Activated CD4-positive, CD25-positive, alpha-beta regulatory T cell (primary cell): ENCODE measurements around the gene GSC2.
A peak's percentile ranks its signal among the peaks of the same experiment; 100 is the strongest.
"Not testable (repeated sequence)": the region's sequence is repeated elsewhere in the genome, so short reads cannot be mapped to it uniquely, and the experiment has no call there.

ENCODE experiments used
- DNase-seq, 4 experiments: peaks; one replicate each; lab custom pipeline; 2025; lab: John Stamatoyannopoulos, UW

GSC2 gene

GRCh38 chr22:19178065-19178656 lies 28.1 kb upstream of the GSC2 start:
- DNase-seq: peak in 2 of 4 experiments; percentile 47 to 52

GRCh38 chr22:19177164-19178064 lies 27.3 kb upstream of the GSC2 start:
- no peak for DNase-seq

GRCh38 chr22:19176732-19177131 lies 26.6 kb upstream of the GSC2 start:
- DNase-seq: no peak

DNA sequence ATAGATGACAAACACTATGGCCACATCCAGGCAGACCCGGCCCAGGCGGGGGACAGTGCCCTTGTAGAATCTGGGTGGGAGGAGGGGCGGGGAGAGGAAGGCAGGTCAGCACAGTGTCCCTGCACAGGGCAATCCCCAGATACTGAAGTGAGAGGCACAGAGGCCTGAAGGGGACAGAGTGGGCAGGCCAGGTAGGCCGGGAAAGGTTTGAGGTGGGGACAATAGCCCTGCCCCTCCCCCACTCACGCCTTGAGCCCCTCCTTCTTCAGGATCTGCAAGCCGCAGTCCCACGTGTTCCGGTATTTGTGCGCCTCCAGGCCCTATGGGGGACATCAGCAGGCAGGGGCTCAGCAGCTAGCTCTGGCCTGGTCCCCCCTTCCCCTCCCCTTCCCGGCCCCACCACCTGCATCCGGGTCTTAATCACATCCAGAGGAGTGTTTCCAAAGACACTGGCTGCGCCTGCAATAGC lies 26.1 kb upstream of the GSC2 start:
- no peak for DNase-seq

- DNase-seq: no peak
Observed at GRCh38 chr22:19175602-19176174, 25.6 kb upstream of the GSC2 start.

DNA sequence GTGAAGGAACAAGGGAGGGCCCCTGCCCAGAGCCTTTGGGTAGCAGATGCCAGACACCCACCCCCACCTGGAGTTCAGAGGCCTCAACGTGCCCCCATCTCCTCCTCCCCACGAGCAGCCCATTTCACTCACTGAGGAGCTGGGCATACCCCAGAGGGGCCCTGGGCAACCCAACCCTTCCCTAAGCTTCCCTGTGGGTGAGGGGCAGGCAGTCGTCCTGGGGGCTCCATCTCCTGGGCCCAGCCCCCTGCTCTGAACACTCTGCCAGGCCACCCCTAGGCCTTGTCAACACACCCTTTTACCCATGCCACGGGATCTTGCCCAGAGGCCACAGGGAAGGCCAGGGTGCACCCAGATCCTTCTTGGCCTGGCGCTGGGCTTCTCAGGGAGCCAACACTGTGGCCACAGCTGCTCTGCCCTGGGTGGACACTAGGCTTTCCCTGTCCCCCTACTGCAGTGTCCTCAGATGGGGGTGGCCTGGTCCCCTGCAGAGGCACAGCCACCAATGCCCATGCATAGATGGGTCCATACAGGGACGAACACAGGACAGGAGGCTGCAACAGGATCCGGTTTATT lies 25.0 kb upstream of the GSC2 start:
- DNase-seq: no peak

DNA sequence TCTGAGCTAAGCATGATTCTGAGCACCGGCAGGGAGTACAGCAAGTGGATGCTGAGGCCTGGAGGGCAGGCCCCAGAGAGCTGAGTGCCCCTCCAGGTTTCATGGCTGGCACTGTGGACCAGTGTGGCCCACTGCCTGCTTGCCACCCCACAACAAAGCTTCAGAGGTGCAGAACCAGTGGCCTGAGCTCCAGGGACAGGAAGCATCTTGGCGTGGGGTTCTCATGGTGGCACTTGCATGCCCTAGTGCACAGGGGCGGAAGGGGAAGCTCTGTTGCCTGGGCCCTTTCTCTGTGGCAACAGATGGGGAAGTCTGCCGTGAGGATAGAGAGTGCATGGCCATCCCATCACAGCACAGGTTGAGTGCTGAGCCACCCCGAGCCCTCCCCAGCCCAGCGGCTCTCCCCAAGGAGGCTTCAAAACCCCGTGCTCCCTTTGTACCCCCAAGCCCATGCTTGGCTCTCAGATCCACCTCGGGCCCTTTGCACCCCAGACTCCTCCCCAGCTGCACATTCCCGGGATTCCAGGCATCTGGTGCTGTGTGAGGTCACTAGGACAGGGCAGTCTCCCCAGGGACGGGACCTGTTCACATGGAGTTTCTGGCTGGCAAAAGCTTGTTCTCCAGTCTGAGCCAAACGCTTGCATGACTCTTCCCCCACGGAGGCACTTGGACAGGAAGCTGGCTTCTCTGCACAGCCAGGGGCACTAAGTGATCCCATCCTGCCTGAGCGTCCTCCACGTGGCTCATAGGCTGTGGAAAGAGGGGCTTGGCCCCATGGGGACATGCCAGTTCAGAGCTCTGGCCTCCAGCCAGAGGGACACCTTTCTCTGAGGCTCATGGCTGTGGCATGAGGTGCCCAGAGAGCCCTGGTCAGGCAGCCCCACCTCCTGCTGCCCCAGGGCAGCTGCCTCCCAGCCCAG lies 24.3 kb upstream of the GSC2 start:
- DNase-seq: no peak

- no peak for DNase-seq
Observed at GRCh38 chr22:19173047-19174035, 23.2 kb upstream of the GSC2 start.

GRCh38 chr22:19172213-19173046 lies 22.3 kb upstream of the GSC2 start:
- no peak for DNase-seq

DNA sequence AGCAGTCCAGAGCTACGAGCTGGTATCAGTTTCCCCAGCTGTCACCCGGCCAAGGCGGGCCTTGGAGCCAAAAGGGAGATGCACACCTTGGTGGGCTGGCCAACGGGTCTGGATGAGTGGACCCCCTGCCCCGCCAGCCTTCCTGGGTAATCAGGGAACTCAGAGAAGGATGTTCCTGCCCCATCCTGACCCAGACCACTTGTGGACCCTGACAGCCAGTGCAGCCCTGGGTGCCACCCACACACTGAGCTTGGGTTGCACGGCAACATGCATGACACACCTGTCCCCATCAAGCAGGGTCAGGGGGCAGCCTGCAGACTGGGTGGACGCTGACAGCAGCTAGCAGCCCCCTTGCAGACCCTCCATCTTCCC lies 19.8 kb upstream of the GSC2 start:
- DNase-seq: no peak

DNA sequence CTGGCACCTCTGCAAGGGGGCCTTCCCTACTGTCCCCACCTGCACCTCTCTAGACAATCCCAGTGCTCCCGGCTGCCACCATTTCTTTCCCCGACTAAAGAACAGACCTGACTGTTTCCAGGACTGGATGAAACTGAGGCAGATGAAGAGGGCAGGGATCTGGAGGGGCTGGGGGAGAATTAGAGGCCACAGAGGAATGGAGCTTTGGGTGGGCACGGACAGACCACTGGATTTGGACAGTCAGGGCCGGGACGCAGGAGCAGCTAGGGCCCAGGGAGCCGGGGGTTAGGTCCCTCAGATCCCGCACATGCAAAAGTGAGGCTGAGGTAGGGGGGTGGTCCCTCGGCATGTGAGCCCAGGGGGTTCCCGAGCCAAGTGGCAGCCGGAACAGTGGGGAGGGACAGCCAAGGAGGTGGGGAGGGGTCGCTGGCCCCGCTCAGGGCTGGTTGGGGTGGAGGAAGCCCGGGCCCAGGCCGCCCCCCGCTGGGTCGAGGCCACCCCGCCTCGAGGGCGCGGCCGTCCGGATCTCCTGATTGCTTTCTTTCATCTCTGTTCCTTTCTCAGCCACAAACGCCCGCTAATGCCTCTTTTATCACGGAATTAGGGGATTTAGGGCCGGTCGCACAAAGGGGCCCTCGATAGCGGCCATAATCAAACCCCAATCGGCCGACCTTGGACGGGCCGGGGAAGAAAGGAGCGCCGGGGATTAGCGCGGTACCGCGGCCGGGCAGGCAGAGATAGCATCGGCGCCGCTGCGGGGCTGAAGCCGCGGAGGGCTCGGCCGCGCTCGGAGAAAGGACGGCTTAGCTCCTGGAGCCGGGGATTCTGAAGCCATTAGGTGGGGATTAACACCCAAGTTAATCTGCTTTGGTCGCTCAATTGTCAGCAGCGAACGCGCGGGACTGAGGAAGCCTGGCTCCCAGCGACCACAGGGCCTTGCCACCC lies 19.2 kb upstream of the GSC2 start:
- DNase-seq: no peak

DNA sequence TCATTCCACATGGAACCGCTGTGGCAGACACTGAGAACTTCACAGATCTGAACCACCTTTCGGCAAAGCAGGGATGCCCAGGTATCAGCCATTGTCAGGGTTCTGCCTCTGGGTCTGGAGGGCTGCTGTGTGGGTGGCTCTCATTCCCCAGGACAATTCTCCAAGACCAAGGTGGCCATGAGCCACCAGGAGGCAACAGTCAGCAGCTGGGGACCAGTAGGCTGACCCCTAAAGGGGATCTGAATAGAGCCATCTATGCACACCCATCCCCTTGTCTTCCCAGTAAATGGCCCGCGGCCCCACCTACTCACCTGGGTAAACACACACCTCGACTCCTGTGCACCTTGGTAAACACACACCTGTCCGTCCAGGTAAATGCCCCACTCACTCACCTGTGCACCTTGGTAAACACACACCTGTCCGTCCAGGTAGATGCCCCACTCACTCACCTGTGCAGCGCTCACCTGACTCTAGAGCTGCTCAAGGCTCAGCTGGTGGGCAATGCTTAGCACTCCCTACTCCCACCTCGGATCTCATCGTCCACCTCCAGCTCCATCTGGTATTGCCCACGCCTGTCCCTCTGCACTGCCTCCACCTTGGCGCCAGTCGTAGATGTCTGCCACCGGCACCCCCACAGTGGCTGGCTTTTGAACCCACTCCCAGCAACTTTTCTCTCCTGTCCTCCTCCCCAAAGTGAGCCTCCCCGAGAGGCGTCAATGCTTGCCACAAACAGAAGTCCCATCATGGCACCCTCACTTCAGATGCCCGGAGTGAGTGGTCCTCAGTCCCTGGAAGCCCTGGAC lies 18.2 kb upstream of the GSC2 start:
- no peak for DNase-seq

DNA sequence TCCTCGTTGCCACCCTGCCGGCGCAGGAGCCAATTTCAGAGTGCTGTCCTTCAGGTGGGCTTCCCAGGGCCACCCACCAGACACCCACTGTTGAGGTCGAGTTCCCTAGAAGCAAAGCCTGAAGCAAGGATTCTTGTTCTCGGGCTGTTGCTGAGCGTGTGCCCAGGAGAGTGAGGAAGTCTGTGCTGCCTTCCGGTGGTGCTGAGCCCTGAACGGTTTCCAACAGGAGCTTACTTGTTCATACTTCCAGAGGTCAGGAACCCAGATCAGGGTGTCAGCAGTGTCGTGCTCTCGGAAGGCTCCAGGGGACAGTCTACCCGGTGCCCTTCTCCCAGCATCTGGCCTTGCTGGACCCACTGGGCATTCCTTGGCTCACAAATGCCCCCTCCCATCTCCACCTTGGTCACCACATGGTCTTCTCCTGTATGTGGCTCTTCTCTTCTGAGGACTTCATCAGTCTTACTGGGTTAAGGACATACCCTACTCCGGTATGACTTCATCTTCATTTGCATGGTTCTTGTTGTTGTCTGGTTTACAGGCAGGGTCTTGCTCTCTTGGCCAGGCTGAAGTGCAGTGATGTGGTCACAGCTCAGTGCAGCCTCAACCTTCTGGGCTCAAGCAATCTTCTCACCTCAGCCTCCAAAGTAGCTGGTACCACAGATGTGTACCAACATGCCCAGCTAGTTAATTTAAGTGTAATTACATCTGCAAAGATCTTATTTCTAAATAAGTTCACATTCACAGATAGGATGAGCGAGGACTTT lies 17.2 kb upstream of the GSC2 start:
- no peak for DNase-seq

- no peak for DNase-seq
Observed at GRCh38 chr22:19166421-19166820, 16.3 kb upstream of the GSC2 start.

- DNase-seq: no peak
Observed at GRCh38 chr22:19164425-19164824, 14.3 kb upstream of the GSC2 start.

DNA sequence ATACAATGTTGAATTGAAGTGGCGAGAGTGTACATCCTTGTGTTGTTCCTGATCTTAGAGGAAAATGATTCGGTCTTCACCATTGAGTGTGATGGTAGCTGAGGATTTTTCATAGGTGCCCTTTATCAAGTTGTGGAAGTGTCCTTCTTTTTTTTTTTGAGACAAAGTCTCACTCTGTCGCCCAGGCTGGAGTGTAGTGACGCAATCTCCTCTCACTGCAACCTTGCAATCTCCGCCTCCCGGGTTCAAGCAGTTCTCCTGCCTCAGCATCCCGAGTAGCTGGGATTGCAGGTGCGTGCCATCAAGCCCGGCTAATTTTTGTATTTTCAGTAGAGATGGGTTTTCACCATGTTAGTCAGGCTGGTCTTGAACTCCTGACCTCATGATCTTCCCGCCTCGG lies 8.6 kb upstream of the GSC2 start:
- DNase-seq: not testable (repeated sequence)

DNA sequence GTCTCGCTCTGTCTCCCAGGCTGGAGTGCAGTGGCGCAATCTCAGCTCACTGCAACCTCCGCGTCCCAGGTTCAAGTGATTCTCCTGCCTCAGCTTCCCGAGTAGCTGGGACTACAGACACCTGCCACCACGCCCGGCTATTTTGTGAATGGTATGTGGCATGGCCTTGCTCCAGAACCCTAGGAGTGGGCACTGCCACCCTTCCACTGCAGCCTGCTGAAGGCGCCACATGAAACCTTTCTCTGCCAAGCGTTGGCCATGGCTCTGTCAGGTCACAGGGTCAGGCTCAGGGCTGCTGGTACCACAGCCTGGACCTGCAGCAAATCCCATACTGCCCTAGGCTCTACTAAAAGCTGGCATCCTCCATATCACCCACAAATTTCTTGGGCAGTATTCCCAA lies 6.0 kb upstream of the GSC2 start:
- DNase-seq: not testable (repeated sequence)
